Loucy (cell line): Measurements from ENCODE around the gene UQCC2.

Experiments
- H2AFZ ChIP-seq: fragments of 200-600 bp; sonication (generic); 2 replicates; pipeline ENCODE4 v1.6.0; 2016; ENCODE audit warnings: antibody characterized with exemption, mild to moderate bottlenecking, low read length, moderate library complexity
- H3F3A ChIP-seq: fragments of 200-600 bp; 2 replicates; pipeline ENCODE4 v1.6.0; 2016; ENCODE audit warnings: antibody characterized with exemption, low read depth, mild to moderate bottlenecking
- H3K27me3 ChIP-seq: fragments of 200-600 bp; sonication (generic); 2 replicates; pipeline ENCODE4 v1.6.1; 2014; ENCODE audit warnings: low read length, mild to moderate bottlenecking; ENCODE audit not compliant: insufficient read depth, poor library complexity, severe bottlenecking
- H3K36me3 ChIP-seq: fragments of 200-600 bp; sonication (generic); 2 replicates; pipeline ENCODE4 v1.6.1; 2016; ENCODE audit warnings: low read length; ENCODE audit not compliant: insufficient read depth
- H3K4me1 ChIP-seq: fragments of 200-600 bp; sonication (generic); 2 replicates; pipeline ENCODE4 v1.5.1; 2014; ENCODE audit warnings: low read length, mild to moderate bottlenecking; ENCODE audit not compliant: insufficient read depth, poor library complexity, severe bottlenecking
- H3K4me2 ChIP-seq: fragments of 200-600 bp; sonication (generic); 2 replicates; pipeline ENCODE4 v1.6.0; 2014; ENCODE audit warnings: antibody characterized with exemption, low read length, low read depth, mild to moderate bottlenecking; ENCODE audit not compliant: poor library complexity, severe bottlenecking
- H3K4me3 ChIP-seq: fragments of 200-600 bp; sonication (generic); 2 replicates; pipeline ENCODE4 v1.5.1; 2014; ENCODE audit warnings: low read length, mild to moderate bottlenecking, mixed read lengths; ENCODE audit not compliant: poor library complexity, severe bottlenecking
- H3K79me2 ChIP-seq: fragments of 200-600 bp; sonication (generic); 2 replicates; pipeline ENCODE4 v1.6.1; 2014; ENCODE audit warnings: low read length; ENCODE audit not compliant: insufficient read depth
- H3K9ac ChIP-seq: fragments of 200-600 bp; sonication (generic); 2 replicates; pipeline ENCODE4 v1.6.0; 2014; ENCODE audit warnings: mild to moderate bottlenecking, low read depth, low read length, moderate library complexity; ENCODE audit not compliant: poor library complexity, severe bottlenecking
- H3K9me2 ChIP-seq: fragments of 200-600 bp; sonication (generic); replicated peaks from 2 replicates; pipeline ENCODE4 v1.6.1; 2016; ENCODE audit warnings: low read depth, low read length, mixed read lengths
- H3K9me3 ChIP-seq: fragments of 200-600 bp; sonication (generic); 2 replicates; pipeline ENCODE4 v1.6.1; 2014; ENCODE audit warnings: mild to moderate bottlenecking, antibody characterized with exemption, low read length, low read depth; ENCODE audit not compliant: insufficient read depth
- H4K20me1 ChIP-seq: fragments of 200-600 bp; sonication (generic); 2 replicates; pipeline ENCODE4 v1.6.0; 2014; ENCODE audit warnings: antibody characterized with exemption, low read length, mild to moderate bottlenecking; ENCODE audit not compliant: insufficient read depth, poor library complexity, severe bottlenecking
- CTCF ChIP-seq: fragments of 200-600 bp; sonication (generic); conservative IDR thresholded peaks from 2 replicates; pipeline ENCODE4 v1.5.1; 2014; ENCODE audit warnings: mild to moderate bottlenecking, antibody characterized with exemption, low read length
- EZH2phosphoT487 ChIP-seq: fragments of 200-600 bp; IDR thresholded peaks from 2 replicates; pipeline ENCODE4 v1.6.1; 2018; ENCODE audit warnings: antibody characterized with exemption, mild to moderate bottlenecking, moderate library complexity, borderline replicate concordance

UQCC2 gene

GRCh38 chr6:33717934-33718455 is 6.5 kb upstream of the UQCC2 start:
- H3K79me2 ChIP-seq: no peaks in the 10 kb centered on the region
- H3K36me3 ChIP-seq: no peaks in the 10 kb centered on the region
- no peak for TF ChIP-seq CTCF
- no peak for TF ChIP-seq EZH2phosphoT487
- no peaks in the 10 kb centered on the region for H4K20me1 ChIP-seq
- H3K4me3 ChIP-seq: no peak overlapping the region
- no peak overlapping the region for H2AFZ ChIP-seq
- no peaks in the 10 kb centered on the region for H3K9me3 ChIP-seq
- H3K4me1 ChIP-seq: no peaks in the 10 kb centered on the region
- H3K27me3 ChIP-seq: no peaks in the 10 kb centered on the region
- no peak overlapping the region for H3K9ac ChIP-seq
- no peaks in the 10 kb centered on the region for H3F3A ChIP-seq
- no peaks in the 10 kb centered on the region for H3K9me2 ChIP-seq
- H3K4me2 ChIP-seq: no peak overlapping the region

- Histone ChIP-seq H3K9ac (no peak overlapping the region), H3K4me2 (no peak overlapping the region)
- TF ChIP-seq CTCF: no peak
Measured at GRCh38 chr6:33716890-33717632, 5.6 kb upstream of the UQCC2 start.

GRCh38 chr6:33716379-33716778 is 4.9 kb upstream of the UQCC2 start:
- Histone ChIP-seq H3K79me2 (no peaks in the 10 kb centered on the region), H4K20me1 (no peaks in the 10 kb centered on the region), H3K4me3 (no peak overlapping the region), H3K9ac (no peak overlapping the region), H3K4me1 (peaks cover 4% of the 10 kb centered on the region), H3F3A (no peaks in the 10 kb centered on the region), H3K9me2 (no peaks in the 10 kb centered on the region), H3K9me3 (no peaks in the 10 kb centered on the region), H3K27me3 (no peaks in the 10 kb centered on the region), H3K4me2 (no peak overlapping the region), H2AFZ (no peak overlapping the region), H3K36me3 (no peaks in the 10 kb centered on the region)
- TF ChIP-seq CTCF: no peak
- no peak for TF ChIP-seq EZH2phosphoT487

More at GRCh38 chr6:33716890-33717632, 5.6 kb upstream of the UQCC2 start:
- Histone ChIP-seq H3K27me3 (no peaks in the 10 kb centered on the region), H3K9me3 (no peaks in the 10 kb centered on the region), H2AFZ (no peak overlapping the region), H3K79me2 (no peaks in the 10 kb centered on the region), H3K9me2 (no peaks in the 10 kb centered on the region), H3K4me3 (no peak overlapping the region), H4K20me1 (no peaks in the 10 kb centered on the region), H3F3A (no peaks in the 10 kb centered on the region), H3K4me1 (peaks cover under 1% of the 10 kb centered on the region), H3K36me3 (no peaks in the 10 kb centered on the region)
